OCI-LY3 (cell line): ENCODE results near the gene KCNK7.

Source experiments
- H2AFZ ChIP-seq: fragments of 200-600, 300-600 bp; shearing (Covaris generic); 2 replicates; pipeline ENCODE4 v1.6.0; 2014; ENCODE audit warnings: antibody characterized with exemption, low read depth, low read length
- H3K27ac ChIP-seq: fragments of 200-600, 300-600 bp; sonication (generic); 2 replicates; pipeline ENCODE4 v1.5.1; 2014; ENCODE audit warnings: mild to moderate bottlenecking, low read length, moderate library complexity, mixed read lengths
- H3K27me3 ChIP-seq: fragments of 200-600, 300-600 bp; sonication (generic); 2 replicates; pipeline ENCODE4 v1.6.1; 2014; ENCODE audit warnings: low read depth, low read length, mixed read lengths
- H3K36me3 ChIP-seq: fragments of 200-600, 300-600 bp; sonication (generic); replicated peaks from 2 replicates; pipeline ENCODE3; 2014; ENCODE audit warnings: low read depth, low read length, mixed read lengths
- H3K4me1 ChIP-seq: fragments of 300-600, 200-600 bp; sonication (generic); 2 replicates; pipeline ENCODE4 v1.6.1; 2014; ENCODE audit warnings: low read length, mixed read lengths
- H3K4me2 ChIP-seq: fragments of 200-600, 300-600 bp; sonication (generic); 2 replicates; pipeline ENCODE4 v1.6.1; 2014; ENCODE audit warnings: low read length, mixed read lengths
- H3K4me3 ChIP-seq: fragments of 300-600, 200-600 bp; sonication (generic); 2 replicates; pipeline ENCODE4 v1.5.1; 2014; ENCODE audit warnings: antibody characterized with exemption, mild to moderate bottlenecking, low read length, moderate library complexity
- H3K79me2 ChIP-seq: fragments of 300-600, 200-600 bp; shearing (Covaris generic); 2 replicates; pipeline ENCODE4 v1.6.1; 2014; ENCODE audit warnings: mild to moderate bottlenecking, low read length, mixed read lengths
- H3K9ac ChIP-seq: fragments of 300-600, 200-600 bp; shearing (Covaris generic); 2 replicates; pipeline ENCODE4 v1.6.0; 2014; ENCODE audit warnings: mild to moderate bottlenecking, low read length, moderate library complexity
- H3K9me3 ChIP-seq: fragments of 200-600, 300-600 bp; shearing (Covaris generic); 2 replicates; pipeline ENCODE4 v1.6.1; 2014; ENCODE audit warnings: low read length, mixed read lengths; ENCODE audit not compliant: insufficient read depth
- H4K20me1 ChIP-seq: fragments of 200-600, 300-600 bp; sonication (generic); 2 replicates; pipeline ENCODE4 v1.6.1; 2016; ENCODE audit warnings: low read length, mixed read lengths; ENCODE audit not compliant: insufficient read depth
- EZH2phosphoT487 ChIP-seq: fragments of 200-600 bp; shearing (Covaris generic); IDR thresholded peaks from 2 replicates; pipeline ENCODE4 v1.6.1; 2018; ENCODE audit warnings: antibody characterized with exemption, mixed run types, low read depth
- TF ChIP-seq, protein P1 (sequence below): fragments of 200-600, 300-600 bp; sonication (generic); IDR thresholded peaks from 2 replicates; pipeline ENCODE4 v1.5.1; 2014; ENCODE audit warnings: antibody characterized with exemption, low read length, low read depth

KCNK7 gene

DNA sequence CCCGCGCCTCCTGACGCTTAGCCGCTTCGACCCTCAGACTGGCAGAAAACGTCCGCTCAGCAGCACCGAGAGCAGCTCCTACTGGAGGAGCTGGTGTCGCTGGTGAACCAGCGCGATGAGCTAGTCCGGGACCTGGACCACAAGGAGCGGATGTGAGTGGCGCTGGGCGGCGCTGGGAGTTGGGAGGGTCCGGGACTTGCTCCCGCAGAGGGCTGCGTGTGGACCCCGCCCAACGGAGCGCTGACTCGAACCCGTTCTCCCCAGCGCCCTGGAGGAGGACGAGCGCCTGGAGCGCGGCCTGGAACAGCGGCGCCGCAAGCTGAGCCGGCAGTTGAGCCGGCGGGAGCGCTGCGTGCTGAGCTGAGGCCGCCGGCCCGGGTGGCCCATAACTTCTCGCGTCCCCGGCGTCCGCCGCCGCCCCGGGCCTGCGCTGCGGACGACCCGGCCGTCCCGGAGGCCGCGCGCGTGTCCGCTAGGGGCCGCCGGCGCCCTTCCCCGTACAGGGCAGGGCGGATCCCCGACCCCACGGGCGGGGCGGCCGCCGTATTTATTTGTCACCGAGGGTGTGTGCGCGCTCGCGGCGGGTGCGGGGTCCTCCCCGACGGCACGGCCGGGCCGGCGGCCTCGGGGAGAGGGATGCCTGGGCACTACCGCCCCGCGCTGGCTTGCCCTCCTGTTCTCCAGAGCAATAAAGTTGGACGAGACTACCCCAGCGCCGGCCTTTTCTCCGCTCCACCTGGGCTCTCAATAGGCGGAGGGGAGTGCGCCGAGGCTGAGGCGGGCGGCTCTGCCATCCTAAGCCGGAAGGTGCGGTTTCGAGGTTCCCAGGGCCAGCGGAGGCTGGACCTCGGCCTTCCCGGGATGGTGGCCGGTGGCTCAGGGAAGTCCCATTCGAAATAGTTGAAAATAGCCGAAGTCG lies 3.4 kb downstream of the KCNK7 start:
- Histone ChIP-seq H3K27me3 (no peaks in the 10 kb centered on the region), H3K4me2 (no peak overlapping the region), H3K9me3 (no peaks in the 10 kb centered on the region), H4K20me1 (no peaks in the 10 kb centered on the region), H3K9ac (no peak overlapping the region), H3K4me1 (peaks cover 35% of the 10 kb centered on the region), H3K4me3 (no peak overlapping the region), H2AFZ (no peak overlapping the region), H3K36me3 (peaks cover 4% of the 10 kb centered on the region), H3K79me2 (no peaks in the 10 kb centered on the region), H3K27ac (no peak overlapping the region)
- TF ChIP-seq, protein P1, sequence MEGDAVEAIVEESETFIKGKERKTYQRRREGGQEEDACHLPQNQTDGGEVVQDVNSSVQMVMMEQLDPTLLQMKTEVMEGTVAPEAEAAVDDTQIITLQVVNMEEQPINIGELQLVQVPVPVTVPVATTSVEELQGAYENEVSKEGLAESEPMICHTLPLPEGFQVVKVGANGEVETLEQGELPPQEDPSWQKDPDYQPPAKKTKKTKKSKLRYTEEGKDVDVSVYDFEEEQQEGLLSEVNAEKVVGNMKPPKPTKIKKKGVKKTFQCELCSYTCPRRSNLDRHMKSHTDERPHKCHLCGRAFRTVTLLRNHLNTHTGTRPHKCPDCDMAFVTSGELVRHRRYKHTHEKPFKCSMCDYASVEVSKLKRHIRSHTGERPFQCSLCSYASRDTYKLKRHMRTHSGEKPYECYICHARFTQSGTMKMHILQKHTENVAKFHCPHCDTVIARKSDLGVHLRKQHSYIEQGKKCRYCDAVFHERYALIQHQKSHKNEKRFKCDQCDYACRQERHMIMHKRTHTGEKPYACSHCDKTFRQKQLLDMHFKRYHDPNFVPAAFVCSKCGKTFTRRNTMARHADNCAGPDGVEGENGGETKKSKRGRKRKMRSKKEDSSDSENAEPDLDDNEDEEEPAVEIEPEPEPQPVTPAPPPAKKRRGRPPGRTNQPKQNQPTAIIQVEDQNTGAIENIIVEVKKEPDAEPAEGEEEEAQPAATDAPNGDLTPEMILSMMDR: no peak
- no peak for TF ChIP-seq EZH2phosphoT487

DNA sequence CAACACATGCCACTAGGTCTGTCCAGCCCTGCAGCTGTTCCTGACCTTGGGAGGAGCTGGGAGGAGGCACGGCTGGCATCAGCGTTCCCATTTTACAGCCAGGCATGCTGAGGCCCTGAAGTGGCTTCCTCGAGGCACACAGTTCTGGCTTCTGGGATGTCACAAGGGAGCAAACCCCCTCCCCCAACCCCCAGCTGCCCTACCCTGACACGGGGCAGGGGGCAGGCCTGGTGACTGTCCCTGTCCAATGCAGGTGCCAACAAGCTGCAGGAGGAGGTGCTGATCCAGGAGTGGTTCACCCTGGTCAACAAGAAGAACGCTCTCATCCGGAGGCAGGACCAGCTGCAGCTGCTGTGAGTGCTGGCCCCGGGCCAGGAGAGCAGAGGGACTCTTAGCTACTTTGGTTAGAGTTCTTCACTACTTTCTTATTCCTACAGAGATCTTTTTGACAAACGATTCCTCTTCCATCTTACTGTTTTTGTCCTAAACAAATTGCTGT lies 5.3 kb downstream of the KCNK7 start:
- TF ChIP-seq, protein P1: no peak
- TF ChIP-seq EZH2phosphoT487: no peak
- H3K4me2 ChIP-seq: peak overlapping the region; percentile 50
- H3K36me3 ChIP-seq: peaks cover 7% of the 10 kb centered on the region
- H3K27ac ChIP-seq: peak overlapping the region; percentile 25
- H3K79me2 ChIP-seq: no peaks in the 10 kb centered on the region
- no peaks in the 10 kb centered on the region for H3K9me3 ChIP-seq
- peaks cover 48% of the 10 kb centered on the region for H3K4me1 ChIP-seq
- no peak overlapping the region for H2AFZ ChIP-seq
- H3K27me3 ChIP-seq: no peaks in the 10 kb centered on the region
- no peak overlapping the region for H3K9ac ChIP-seq
- no peak overlapping the region for H3K4me3 ChIP-seq
- H4K20me1 ChIP-seq: no peaks in the 10 kb centered on the region

DNA sequence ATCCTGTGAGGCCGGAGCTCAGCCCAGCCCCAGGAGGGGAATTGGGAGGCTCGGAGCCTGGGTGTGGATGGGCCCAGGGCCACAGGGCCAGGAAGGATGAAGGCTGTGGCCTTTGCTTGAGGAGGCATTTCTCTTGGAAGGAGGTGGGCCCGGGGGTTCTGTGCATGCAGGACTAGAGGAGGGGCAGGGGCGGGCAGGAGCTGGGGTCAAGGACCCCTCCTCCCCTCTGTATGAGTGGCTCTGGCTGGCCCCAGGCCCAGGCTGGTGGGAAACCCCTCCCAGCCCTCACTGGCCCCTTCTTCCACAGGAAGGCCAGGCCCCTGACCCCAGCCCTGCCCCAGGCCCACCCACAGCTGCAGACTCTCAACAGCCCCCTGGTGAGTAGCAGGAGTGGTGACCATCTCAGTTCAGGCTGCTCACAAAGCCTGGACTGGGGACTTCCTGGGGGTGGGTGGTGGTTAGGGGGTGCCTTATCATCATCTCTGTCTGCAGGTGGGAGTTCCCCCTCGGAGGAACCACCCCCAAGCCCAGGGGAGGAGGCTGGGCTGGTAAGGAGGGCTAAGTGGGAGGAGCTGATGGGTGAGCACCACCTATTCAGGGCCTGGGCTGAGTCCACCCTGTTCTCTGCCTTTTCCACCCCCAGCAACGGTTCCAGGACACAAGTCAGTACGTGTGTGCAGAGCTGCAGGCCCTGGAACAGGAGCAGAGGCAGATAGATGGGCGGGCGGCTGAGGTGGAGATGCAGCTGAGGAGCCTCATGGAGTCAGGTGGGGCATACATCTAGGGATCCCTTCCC lies 6.0 kb downstream of the KCNK7 start:
- no peaks in the 10 kb centered on the region for H3K9me3 ChIP-seq
- H3K9ac ChIP-seq: peak overlapping the region; percentile 28; the same call in 1 of the 2 replicates
- peak overlapping the region; percentile 14; the same call in 1 of the 2 replicates for H3K4me3 ChIP-seq
- no peaks in the 10 kb centered on the region for H3K79me2 ChIP-seq
- H3K36me3 ChIP-seq: peaks cover 9% of the 10 kb centered on the region
- peak overlapping the region; percentile 50 for H3K4me2 ChIP-seq
- no peaks in the 10 kb centered on the region for H3K27me3 ChIP-seq
- peak overlapping the region; percentile 93 for H3K27ac ChIP-seq
- peaks cover 48% of the 10 kb centered on the region for H3K4me1 ChIP-seq
- no peaks in the 10 kb centered on the region for H4K20me1 ChIP-seq
- H2AFZ ChIP-seq: no peak overlapping the region
- no peak for TF ChIP-seq EZH2phosphoT487
- TF ChIP-seq, protein P1: no peak
